ENCODE data around the gene TRIM59.

DNA sequence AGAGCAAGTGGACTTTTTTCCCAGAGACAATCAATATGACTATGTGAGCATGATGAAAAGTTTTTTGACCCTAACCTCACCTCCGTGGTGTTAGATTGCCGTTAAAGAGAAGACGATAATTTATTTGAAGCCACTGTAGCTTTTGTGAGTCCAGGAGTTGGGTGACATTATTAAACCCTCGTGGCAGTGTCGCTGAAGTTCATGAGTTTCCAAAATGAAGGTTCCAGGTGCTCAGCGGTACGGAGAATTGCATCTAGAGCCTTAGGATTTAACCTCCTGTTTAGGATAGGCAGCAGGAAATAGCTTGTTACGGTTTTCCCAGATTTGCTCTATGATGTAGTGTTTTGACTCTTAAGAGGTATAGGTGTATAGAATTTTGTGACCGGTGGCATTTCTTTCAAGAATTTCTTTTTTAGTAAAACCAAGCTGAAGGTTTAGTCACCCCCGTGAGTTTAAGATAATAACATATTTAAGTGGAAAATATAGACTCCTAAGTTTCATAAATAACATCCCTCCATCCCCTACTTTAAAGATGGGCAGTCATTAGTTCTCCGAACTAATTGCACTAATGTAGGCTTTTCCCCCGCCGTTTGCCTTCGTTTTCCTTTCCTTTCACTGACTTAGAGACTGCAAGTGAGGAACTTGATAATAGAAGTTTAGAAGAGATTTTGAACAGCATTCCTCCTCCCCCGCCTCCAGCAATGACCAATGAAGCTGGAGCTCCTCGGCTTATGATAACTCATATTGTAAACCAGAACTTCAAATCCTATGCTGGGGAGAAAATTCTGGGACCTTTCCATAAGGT, 48.1 kb downstream of the TRIM59 start:
- TF ChIP-seq, protein P1, sequence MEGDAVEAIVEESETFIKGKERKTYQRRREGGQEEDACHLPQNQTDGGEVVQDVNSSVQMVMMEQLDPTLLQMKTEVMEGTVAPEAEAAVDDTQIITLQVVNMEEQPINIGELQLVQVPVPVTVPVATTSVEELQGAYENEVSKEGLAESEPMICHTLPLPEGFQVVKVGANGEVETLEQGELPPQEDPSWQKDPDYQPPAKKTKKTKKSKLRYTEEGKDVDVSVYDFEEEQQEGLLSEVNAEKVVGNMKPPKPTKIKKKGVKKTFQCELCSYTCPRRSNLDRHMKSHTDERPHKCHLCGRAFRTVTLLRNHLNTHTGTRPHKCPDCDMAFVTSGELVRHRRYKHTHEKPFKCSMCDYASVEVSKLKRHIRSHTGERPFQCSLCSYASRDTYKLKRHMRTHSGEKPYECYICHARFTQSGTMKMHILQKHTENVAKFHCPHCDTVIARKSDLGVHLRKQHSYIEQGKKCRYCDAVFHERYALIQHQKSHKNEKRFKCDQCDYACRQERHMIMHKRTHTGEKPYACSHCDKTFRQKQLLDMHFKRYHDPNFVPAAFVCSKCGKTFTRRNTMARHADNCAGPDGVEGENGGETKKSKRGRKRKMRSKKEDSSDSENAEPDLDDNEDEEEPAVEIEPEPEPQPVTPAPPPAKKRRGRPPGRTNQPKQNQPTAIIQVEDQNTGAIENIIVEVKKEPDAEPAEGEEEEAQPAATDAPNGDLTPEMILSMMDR (tag by site-specific recombination; IDR thresholded peaks at IDR 0.05): no peak
- TF ChIP-seq ZNF76 (tag by site-specific recombination; IDR thresholded peaks at IDR 0.05; ENCODE audit: borderline replicate concordance, low read depth): no peak
- TF ChIP-seq, protein P2, sequence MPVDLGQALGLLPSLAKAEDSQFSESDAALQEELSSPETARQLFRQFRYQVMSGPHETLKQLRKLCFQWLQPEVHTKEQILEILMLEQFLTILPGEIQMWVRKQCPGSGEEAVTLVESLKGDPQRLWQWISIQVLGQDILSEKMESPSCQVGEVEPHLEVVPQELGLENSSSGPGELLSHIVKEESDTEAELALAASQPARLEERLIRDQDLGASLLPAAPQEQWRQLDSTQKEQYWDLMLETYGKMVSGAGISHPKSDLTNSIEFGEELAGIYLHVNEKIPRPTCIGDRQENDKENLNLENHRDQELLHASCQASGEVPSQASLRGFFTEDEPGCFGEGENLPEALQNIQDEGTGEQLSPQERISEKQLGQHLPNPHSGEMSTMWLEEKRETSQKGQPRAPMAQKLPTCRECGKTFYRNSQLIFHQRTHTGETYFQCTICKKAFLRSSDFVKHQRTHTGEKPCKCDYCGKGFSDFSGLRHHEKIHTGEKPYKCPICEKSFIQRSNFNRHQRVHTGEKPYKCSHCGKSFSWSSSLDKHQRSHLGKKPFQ (tag by site-specific recombination; IDR thresholded peaks at IDR 0.05): no peak
- TF ChIP-seq YY1 (tag by site-specific recombination; IDR thresholded peaks at IDR 0.05): no peak
- TF ChIP-seq SCRT2 (tag by site-specific recombination; IDR thresholded peaks at IDR 0.05): no peak
- TF ChIP-seq ZFP3 (tag by site-specific recombination; IDR thresholded peaks at IDR 0.05; ENCODE audit: low read depth): no peak
- TF ChIP-seq, protein P3, sequence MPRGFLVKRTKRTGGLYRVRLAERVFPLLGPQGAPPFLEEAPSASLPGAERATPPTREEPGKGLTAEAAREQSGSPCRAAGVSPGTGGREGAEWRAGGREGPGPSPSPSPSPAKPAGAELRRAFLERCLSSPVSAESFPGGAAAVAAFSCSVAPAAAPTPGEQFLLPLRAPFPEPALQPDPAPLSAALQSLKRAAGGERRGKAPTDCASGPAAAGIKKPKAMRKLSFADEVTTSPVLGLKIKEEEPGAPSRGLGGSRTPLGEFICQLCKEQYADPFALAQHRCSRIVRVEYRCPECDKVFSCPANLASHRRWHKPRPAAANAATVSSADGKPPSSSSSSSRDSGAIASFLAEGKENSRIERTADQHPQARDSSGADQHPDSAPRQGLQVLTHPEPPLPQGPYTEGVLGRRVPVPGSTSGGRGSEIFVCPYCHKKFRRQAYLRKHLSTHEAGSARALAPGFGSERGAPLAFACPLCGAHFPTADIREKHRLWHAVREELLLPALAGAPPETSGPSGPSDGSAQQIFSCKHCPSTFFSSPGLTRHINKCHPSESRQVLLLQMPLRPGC (tag by site-specific recombination; IDR thresholded peaks at IDR 0.05): no peak
- no peak for TF ChIP-seq ZNF530 (tag by site-specific recombination; IDR thresholded peaks at IDR 0.05; ENCODE audit: low read depth)
- no peak for TF ChIP-seq SETDB1 (IDR thresholded peaks at IDR 0.05; ENCODE audit: insufficient read length, low read length)
- no peak for TF ChIP-seq ZBTB48 (tag by site-specific recombination; IDR thresholded peaks at IDR 0.05)
- TF ChIP-seq, protein P4, sequence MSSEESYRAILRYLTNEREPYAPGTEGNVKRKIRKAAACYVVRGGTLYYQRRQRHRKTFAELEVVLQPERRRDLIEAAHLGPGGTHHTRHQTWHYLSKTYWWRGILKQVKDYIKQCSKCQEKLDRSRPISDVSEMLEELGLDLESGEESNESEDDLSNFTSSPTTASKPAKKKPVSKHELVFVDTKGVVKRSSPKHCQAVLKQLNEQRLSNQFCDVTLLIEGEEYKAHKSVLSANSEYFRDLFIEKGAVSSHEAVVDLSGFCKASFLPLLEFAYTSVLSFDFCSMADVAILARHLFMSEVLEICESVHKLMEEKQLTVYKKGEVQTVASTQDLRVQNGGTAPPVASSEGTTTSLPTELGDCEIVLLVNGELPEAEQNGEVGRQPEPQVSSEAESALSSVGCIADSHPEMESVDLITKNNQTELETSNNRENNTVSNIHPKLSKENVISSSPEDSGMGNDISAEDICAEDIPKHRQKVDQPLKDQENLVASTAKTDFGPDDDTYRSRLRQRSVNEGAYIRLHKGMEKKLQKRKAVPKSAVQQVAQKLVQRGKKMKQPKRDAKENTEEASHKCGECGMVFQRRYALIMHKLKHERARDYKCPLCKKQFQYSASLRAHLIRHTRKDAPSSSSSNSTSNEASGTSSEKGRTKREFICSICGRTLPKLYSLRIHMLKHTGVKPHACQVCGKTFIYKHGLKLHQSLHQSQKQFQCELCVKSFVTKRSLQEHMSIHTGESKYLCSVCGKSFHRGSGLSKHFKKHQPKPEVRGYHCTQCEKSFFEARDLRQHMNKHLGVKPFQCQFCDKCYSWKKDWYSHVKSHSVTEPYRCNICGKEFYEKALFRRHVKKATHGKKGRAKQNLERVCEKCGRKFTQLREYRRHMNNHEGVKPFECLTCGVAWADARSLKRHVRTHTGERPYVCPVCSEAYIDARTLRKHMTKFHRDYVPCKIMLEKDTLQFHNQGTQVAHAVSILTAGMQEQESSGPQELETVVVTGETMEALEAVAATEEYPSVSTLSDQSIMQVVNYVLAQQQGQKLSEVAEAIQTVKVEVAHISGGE (tag by site-specific recombination; conservative IDR thresholded peaks at IDR 0.05; ENCODE audit: low read depth): no peak
- no peak for TF ChIP-seq KLF9 (tag by site-specific recombination; IDR thresholded peaks at IDR 0.05; ENCODE audit: low read depth)
- TF ChIP-seq ZNF146 (tag by site-specific recombination; IDR thresholded peaks at IDR 0.05): no peak
